Breast epithelium (tissue), 3 donors: ENCODE measurements around the gene PRR22.

Source experiments
- POLR2A ChIP-seq: fragments of 450-650 bp; IDR thresholded peaks from one replicate; pipeline ENCODE4 v1.6.1; 2016; ENCODE audit warnings: antibody characterized with exemption, mild to moderate bottlenecking, moderate library complexity
- POLR2AphosphoS5 ChIP-seq, 3 donors: sonication (generic); formaldehyde crosslinking; IDR thresholded peaks; one replicate each; pipeline ENCODE4 v1.6.1; 2017; ENCODE audit warnings: antibody characterized with exemption in 3 of 3
- TF ChIP-seq, protein P1 (sequence below), 3 donors: fragments of 450-650 bp; IDR thresholded peaks; one replicate each; pipeline ENCODE4 v1.5.1; 2016 to 2017; ENCODE audit warnings: antibody characterized with exemption in 3 of 3, mild to moderate bottlenecking in 3 of 3, moderate library complexity in 3 of 3

DNA sequence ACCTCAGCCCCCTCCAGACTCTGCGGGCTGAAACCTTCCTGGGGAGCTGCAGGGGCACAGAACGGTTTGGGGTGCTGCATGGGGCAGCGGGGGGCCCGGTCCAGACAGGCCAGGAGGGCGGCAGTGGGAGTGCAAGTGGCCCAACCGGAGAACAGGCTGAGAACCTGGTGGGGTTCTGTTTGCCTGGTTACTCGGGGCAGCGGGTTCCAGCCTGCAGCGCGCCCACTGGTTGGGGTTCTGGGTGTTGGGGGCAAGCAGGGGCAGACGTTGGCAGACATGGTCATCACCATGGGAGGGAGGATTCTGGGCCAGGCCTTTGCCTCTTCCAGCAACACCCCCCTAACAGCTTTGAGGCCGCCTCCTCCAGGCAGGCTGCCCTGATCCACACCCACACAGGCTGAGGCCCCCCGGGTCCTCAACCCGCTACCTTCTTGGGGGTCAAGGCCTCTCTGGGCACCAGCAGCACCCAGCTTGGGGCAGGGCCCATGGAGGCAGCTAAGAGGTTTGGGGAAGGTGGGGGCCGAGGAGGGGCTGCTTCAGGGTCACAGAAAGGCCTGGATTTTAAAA lies at the start of gene PRR22:
- TF ChIP-seq, protein P1, sequence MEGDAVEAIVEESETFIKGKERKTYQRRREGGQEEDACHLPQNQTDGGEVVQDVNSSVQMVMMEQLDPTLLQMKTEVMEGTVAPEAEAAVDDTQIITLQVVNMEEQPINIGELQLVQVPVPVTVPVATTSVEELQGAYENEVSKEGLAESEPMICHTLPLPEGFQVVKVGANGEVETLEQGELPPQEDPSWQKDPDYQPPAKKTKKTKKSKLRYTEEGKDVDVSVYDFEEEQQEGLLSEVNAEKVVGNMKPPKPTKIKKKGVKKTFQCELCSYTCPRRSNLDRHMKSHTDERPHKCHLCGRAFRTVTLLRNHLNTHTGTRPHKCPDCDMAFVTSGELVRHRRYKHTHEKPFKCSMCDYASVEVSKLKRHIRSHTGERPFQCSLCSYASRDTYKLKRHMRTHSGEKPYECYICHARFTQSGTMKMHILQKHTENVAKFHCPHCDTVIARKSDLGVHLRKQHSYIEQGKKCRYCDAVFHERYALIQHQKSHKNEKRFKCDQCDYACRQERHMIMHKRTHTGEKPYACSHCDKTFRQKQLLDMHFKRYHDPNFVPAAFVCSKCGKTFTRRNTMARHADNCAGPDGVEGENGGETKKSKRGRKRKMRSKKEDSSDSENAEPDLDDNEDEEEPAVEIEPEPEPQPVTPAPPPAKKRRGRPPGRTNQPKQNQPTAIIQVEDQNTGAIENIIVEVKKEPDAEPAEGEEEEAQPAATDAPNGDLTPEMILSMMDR (IDR thresholded peaks at IDR 0.05), result no peak
- TF ChIP-seq POLR2A (no peak), POLR2AphosphoS5 (IDR thresholded peaks at IDR 0.05) (no peak)
